K562 (cell line): ENCODE data around the gene ARHGEF35. TPM values are rescaled to one million over a fixed set of nuclear protein-coding genes. Genes with fewer than 3 reads are reported as not detected.
"Not testable (repeated sequence)": the region's sequence is repeated elsewhere in the genome, so short reads cannot be mapped to it uniquely, and the experiment has no call there.

Source experiments
- ATAC-seq: fragments of 200-7000 bp; cut with Tn5 transposase; 3 replicates; pipeline ENCODE4 v1.9.1; 2020; ENCODE audit warnings: moderate library complexity
- BruUV-seq: library from RNA; stranded (reverse); fragments of 400-500 nt; replicated peaks from 2 replicates; lab custom pipeline; 2021; lab: Mats Ljungman, UMichigan
- CTCF ChIA-PET: fragments of 300-600 bp; formaldehyde crosslinking; extraction: SDS; loops from one replicate; lab custom pipeline; 2021; ENCODE audit warnings: low intra/inter-chr PET ratio; lab: Yijun Ruan, JAX
- POLR2A ChIA-PET: fragments of 300-600, 350-650 bp; sonication (Branson Sonifier 250); formaldehyde crosslinking; extraction: SDS; loops from one replicate; lab custom pipeline; 2021; ENCODE audit warnings: antibody characterized with exemption, inconsistent platforms; lab: Yijun Ruan, JAX
- DNase-seq, 4 experiments: peaks; one replicate each; pipeline versions ENCODE4 v3.0.0 to v3.0.0-alpha.2; 2011 to 2018; ENCODE audit warnings: low spot score in 3 of 4, mixed read lengths in 3 of 4; ENCODE audit errors: extremely low read depth in 1 of 4
- FAIRE-seq: peaks from 2 replicates; lab custom pipeline; 2011; peaks lifted over from hg19 to GRCh38; lab: Jason Lieb, UNC
- H2AFZ ChIP-seq: 2 replicates; pipeline ENCODE4 v1.6.0; 2011; ENCODE audit warnings: low read depth, low read length, control low read depth, inconsistent platforms
- H3K27ac ChIP-seq: fragments of 200-600 bp; 3 replicates; pipeline ENCODE4 v1.8.0; 2011; ENCODE audit warnings: low read depth, mild to moderate bottlenecking, control low read depth, inconsistent platforms, low read length, moderate library complexity, mixed read lengths; ENCODE audit errors: extremely low read depth
- H3K27me3 ChIP-seq, 2 experiments: fragments of 300-600 bp in 1 of 2; 2 replicates in 1 of 2; 3 replicates in 1 of 2; pipeline versions ENCODE4 v1.6.0 to v1.8.0; 2011; ENCODE audit warnings: inconsistent platforms in 2 of 2, low read length in 2 of 2, mild to moderate bottlenecking in 1 of 2, mixed read lengths in 1 of 2, moderate library complexity in 1 of 2; ENCODE audit not compliant: control insufficient read depth in 2 of 2, insufficient read depth in 2 of 2
- H3K36me3 ChIP-seq: fragments of 300-600 bp; 3 replicates; pipeline ENCODE4 v1.8.0; 2011; ENCODE audit warnings: mild to moderate bottlenecking, low read length, inconsistent platforms; ENCODE audit not compliant: control insufficient read depth, insufficient read depth
- H3K4me1 ChIP-seq, 2 experiments: fragments of 200-600 bp in 1 of 2; replicated peaks in 1 of 2; 2 replicates in 1 of 2; 3 replicates in 1 of 2; pipeline versions ENCODE4 v1.5.1 to v1.8.0; 2011; ENCODE audit warnings: inconsistent platforms in 2 of 2, low read length in 2 of 2, mild to moderate bottlenecking in 1 of 2, mixed read lengths in 1 of 2, moderate library complexity in 1 of 2; ENCODE audit not compliant: control insufficient read depth in 2 of 2, insufficient read depth in 2 of 2
- H3K4me2 ChIP-seq: 2 replicates; pipeline ENCODE4 v1.6.1; 2011; ENCODE audit warnings: low read length, control low read depth, inconsistent platforms, mixed read lengths; ENCODE audit not compliant: insufficient read depth
- H3K4me3 ChIP-seq: fragments of 200-600 bp; sonication (generic), shearing (Covaris generic); 2 replicates; pipeline ENCODE4 v1.5.1; 2016; ENCODE audit warnings: control low read depth, inconsistent platforms
- H3K79me2 ChIP-seq: fragments of 200-600 bp; 3 replicates; pipeline ENCODE4 v1.8.0; 2011; ENCODE audit warnings: low read length, inconsistent platforms; ENCODE audit not compliant: control insufficient read depth, insufficient read depth
- H3K9ac ChIP-seq, 2 experiments: 2 replicates each; pipeline versions ENCODE4 v1.6.0 to v1.6.1; 2011; ENCODE audit warnings: low read depth in 2 of 2, low read length in 2 of 2, control low read depth in 1 of 2, inconsistent platforms in 1 of 2, mild to moderate bottlenecking in 1 of 2, mixed read lengths in 1 of 2; ENCODE audit not compliant: insufficient read depth in 1 of 2
- H3K9me1 ChIP-seq: one replicate; pipeline ENCODE4 v1.6.0; 2011; ENCODE audit warnings: inconsistent platforms, mild to moderate bottlenecking, low read length, moderate library complexity; ENCODE audit not compliant: control insufficient read depth, insufficient read depth
- H3K9me3 ChIP-seq: replicated peaks from 2 replicates; pipeline ENCODE4 v1.5.1; 2011; ENCODE audit warnings: low read depth, low read length, inconsistent platforms; ENCODE audit not compliant: control insufficient read depth, insufficient read depth
- H4K20me1 ChIP-seq: replicated peaks from 2 replicates; pipeline ENCODE4 v1.6.1; 2011; ENCODE audit warnings: low read length, inconsistent platforms, mixed read lengths; ENCODE audit not compliant: control insufficient read depth, insufficient read depth
- WGBS: fragments of 100-300 bp; shearing (Covaris generic); methylation state at CpG from one replicate; pipeline ENCODE4 v1.1.6; 2016; ENCODE audit warnings: low coverage, mixed read lengths; ENCODE audit not compliant: insufficient coverage; ENCODE audit errors: missing lambda C conversion rate; 5-methylcytosine and 5-hydroxymethylcytosine counted together
- in situ Hi-C: fragments of 300-500 bp; cut with MboI; formaldehyde crosslinking; loops from 4 replicates; pipeline ENCODE4 v1.15.0; 2018; ENCODE audit warnings: inconsistent platforms, mixed read lengths
- intact Hi-C: fragments of 100-400 bp; cut with micrococcal nuclease; formaldehyde crosslinking; loops from 2 replicates; pipeline ENCODE4 v1.14.2; 2022
- polyA plus RNA-seq, 8 experiments: library from polyadenylated mRNA; depleted of rRNA in 4 of 8; stranded (reverse) in 5 of 8; unstranded in 3 of 8; fragments of >200 nt; fragmentation: Nextera tagmentation in 2 of 8; fragmentation: Illumina TruSeq in 1 of 8; extraction: Ambion mirVana in 2 of 8; extraction: Trizol in 1 of 8; gene quantifications; 2 replicates each; pipeline versions ENCODE4 v1.2.1 to v1.2.3, GENCODE V29; 2011 to 2014; ENCODE audit warnings: inconsistent platforms in 1 of 8, missing spikeins in 1 of 8
- total RNA-seq, 7 experiments: library from RNA; depleted of rRNA in 6 of 7; stranded (reverse); fragments of >200 nt in 6 of 7; fragmentation: Illumina TruSeq in 2 of 7; extraction: Trizol in 2 of 7; gene quantifications; 2 replicates each; pipeline versions ENCODE4 v1.2.1 to v1.2.3, GENCODE V29; 2011 to 2021; ENCODE audit warnings: low replicate concordance in 1 of 7

The ARHGEF35 gene
- total and polyA plus RNA-seq, 9 of the 15 experiments (the other 6 are each of a cell fraction or from before 2014, with no cell fraction given), result 0.16 to 0.59 (median 0.35) TPM; not detected in 3

- not testable (repeated sequence) for BruUV-seq
- peak; percentile 57 for ATAC-seq
- WGBS, result no CpG with 5 or more reads among the region's 3 CpGs
Measured at GRCh38 chr7:144188578-144189171, 7.0 kb downstream of the ARHGEF35 start.

GRCh38 chr7:144187848-144188247 lies 7.8 kb downstream of the ARHGEF35 start:
- H3K4me1 ChIP-seq, H3K4me2 ChIP-seq, H3K36me3 ChIP-seq, DNase-seq, H3K9me3 ChIP-seq, H3K9me1 ChIP-seq, in situ Hi-C loops, CTCF ChIA-PET, H3K79me2 ChIP-seq, H4K20me1 ChIP-seq, FAIRE-seq, H3K27me3 ChIP-seq, H2AFZ ChIP-seq, intact Hi-C loops, POLR2A ChIA-PET, H3K9ac ChIP-seq, BruUV-seq, H3K4me3 ChIP-seq, H3K27ac ChIP-seq: not testable (repeated sequence)
- ATAC-seq, result peak; percentile 50; the same call in 2 of the 3 replicates
- WGBS, result no CpG with 5 or more reads among the region's 5 CpGs

More at GRCh38 chr7:144188578-144189171, 7.0 kb downstream of the ARHGEF35 start:
- H3K79me2 ChIP-seq, H2AFZ ChIP-seq, FAIRE-seq, in situ Hi-C loops, H3K9ac ChIP-seq, POLR2A ChIA-PET, H3K36me3 ChIP-seq, CTCF ChIA-PET, H3K4me3 ChIP-seq, H3K4me2 ChIP-seq, H3K9me3 ChIP-seq, H3K9me1 ChIP-seq, DNase-seq, intact Hi-C loops, H4K20me1 ChIP-seq, H3K27me3 ChIP-seq, H3K4me1 ChIP-seq, H3K27ac ChIP-seq: not testable (repeated sequence)

DNA sequence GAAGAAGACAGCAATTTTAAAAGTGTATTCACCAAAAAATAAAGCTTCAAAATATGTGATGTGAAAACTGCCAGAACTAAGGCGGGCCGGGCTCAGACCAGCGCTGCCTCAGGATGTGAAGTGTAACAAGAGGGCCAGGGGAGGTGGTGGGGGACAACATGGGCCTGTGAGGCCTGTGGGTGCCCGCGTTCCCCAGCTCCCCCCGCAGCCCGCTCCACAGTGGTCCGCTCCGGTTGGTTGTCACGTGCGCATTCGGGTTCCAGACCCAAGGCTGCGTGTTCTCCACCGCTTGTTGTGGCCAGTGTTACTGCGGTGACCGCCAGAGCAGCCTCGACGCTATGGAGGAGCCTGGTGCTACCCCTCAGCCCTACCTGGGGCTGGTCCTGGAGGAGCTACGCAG lies 12.5 kb downstream of the ARHGEF35 start, which contains the start of gene CTAGE4:
Gene CTAGE4, plus strand, starts transcription at position 301 of the 400 bp plus-strand sequence. Its CDS starts 38 bp downstream, at position 339.
- H3K4me3 ChIP-seq, POLR2A ChIA-PET, DNase-seq, H3K9me1 ChIP-seq, H3K27ac ChIP-seq, in situ Hi-C loops, ATAC-seq, H3K36me3 ChIP-seq, H4K20me1 ChIP-seq, intact Hi-C loops, BruUV-seq, H3K27me3 ChIP-seq, H3K4me2 ChIP-seq, H2AFZ ChIP-seq, H3K9ac ChIP-seq, H3K4me1 ChIP-seq, H3K9me3 ChIP-seq, CTCF ChIA-PET, FAIRE-seq, H3K79me2 ChIP-seq: not testable (repeated sequence)
- no CpG with 5 or more reads among the region's 19 CpGs for WGBS

- H3K9me3 ChIP-seq, H3K27me3 ChIP-seq, CTCF ChIA-PET, H2AFZ ChIP-seq, H3K4me1 ChIP-seq, H3K4me2 ChIP-seq, H3K79me2 ChIP-seq, H3K36me3 ChIP-seq, DNase-seq, H3K4me3 ChIP-seq, H4K20me1 ChIP-seq, ATAC-seq, FAIRE-seq, H3K9ac ChIP-seq, H3K27ac ChIP-seq, H3K9me1 ChIP-seq, POLR2A ChIA-PET, BruUV-seq, in situ Hi-C loops: not testable (repeated sequence)
- 0% methylated on average over 1 of the region's 2 CpGs for WGBS
- intact Hi-C loops, result loop anchor here (10.0 kb wide), 1 partner anchor 216 kb away; no protein-coding TSS in a partner anchor
Measured at GRCh38 chr7:144179165-144179479, 16.5 kb downstream of the ARHGEF35 start.
